ENCODE data around the gene BTBD10. TPM values are rescaled to one million over a fixed set of nuclear protein-coding genes. Genes with fewer than 3 reads are reported as not detected.

The BTBD10 gene
- total and polyA plus RNA-seq, 2 of the 13 experiments (the other 11 are each of a cell fraction or from before 2014, with no cell fraction given), result 9.8 to 26.6 TPM

DNA sequence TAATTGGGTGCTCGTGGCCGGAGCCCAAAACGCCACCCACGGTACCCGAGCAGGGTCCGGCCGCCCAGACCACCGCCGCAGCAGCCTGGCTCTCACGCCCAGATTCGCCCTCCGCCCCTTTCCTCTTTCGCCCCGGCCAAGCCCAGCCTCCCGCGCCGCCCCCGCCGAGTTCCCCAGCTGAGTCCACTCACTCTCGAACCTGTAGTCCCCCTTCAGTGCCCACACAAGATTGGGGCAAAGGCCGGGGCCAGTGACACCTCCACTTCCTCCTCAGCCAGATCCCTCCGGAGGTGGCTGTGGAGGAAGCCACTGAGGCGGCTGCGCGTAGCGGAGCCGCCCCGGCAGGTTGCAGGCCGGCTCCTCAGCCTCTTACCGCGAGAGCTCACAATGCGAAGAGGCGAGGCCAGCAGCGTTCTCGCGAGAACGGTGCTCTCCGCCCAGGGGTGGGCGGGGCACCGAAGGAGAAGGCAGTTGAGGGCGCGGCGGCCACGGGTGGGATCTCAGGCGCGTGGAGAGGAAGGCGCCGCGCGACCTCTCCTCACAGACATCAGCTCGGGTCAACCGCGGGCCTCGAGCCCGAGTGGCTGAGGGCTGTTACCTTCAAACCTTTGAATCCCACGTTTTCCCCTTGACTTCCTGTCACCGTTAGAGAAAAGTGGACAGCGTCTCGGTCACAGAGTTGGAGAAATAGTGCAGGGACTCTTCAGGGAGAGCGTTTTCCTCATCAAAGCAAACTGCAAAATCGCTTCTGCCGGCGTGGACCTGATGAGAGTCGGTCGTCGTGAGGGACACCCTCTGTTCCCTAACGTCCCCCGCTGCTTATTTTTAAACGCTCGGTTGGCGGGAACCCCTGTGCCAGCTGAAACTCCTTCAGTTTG is at the start of gene BTBD10 (continued):
- 0 out of 2 replicates have a peak, but pooled peaks have one; percentile 72 for TF ChIP-seq DNMT3B (CRISPR knock-in tag; conservative IDR thresholded peaks at IDR 0.05)
- peak; percentile 82; the same call in 1 of the 2 replicates for TF ChIP-seq KLF6 (CRISPR knock-in tag; IDR thresholded peaks at IDR 0.05)
- TF ChIP-seq, protein P1, sequence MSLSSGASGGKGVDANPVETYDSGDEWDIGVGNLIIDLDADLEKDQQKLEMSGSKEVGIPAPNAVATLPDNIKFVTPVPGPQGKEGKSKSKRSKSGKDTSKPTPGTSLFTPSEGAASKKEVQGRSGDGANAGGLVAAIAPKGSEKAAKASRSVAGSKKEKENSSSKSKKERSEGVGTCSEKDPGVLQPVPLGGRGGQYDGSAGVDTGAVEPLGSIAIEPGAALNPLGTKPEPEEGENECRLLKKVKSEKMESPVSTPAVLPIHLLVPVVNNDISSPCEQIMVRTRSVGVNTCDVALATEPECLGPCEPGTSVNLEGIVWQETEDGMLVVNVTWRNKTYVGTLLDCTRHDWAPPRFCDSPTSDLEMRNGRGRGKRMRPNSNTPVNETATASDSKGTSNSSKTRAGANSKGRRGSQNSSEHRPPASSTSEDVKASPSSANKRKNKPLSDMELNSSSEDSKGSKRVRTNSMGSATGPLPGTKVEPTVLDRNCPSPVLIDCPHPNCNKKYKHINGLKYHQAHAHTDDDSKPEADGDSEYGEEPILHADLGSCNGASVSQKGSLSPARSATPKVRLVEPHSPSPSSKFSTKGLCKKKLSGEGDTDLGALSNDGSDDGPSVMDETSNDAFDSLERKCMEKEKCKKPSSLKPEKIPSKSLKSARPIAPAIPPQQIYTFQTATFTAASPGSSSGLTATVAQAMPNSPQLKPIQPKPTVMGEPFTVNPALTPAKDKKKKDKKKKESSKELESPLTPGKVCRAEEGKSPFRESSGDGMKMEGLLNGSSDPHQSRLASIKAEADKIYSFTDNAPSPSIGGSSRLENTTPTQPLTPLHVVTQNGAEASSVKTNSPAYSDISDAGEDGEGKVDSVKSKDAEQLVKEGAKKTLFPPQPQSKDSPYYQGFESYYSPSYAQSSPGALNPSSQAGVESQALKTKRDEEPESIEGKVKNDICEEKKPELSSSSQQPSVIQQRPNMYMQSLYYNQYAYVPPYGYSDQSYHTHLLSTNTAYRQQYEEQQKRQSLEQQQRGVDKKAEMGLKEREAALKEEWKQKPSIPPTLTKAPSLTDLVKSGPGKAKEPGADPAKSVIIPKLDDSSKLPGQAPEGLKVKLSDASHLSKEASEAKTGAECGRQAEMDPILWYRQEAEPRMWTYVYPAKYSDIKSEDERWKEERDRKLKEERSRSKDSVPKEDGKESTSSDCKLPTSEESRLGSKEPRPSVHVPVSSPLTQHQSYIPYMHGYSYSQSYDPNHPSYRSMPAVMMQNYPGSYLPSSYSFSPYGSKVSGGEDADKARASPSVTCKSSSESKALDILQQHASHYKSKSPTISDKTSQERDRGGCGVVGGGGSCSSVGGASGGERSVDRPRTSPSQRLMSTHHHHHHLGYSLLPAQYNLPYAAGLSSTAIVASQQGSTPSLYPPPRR (CRISPR knock-in tag; IDR thresholded peaks at IDR 0.05; ENCODE audit: borderline replicate concordance), result peak; percentile 65
- TF ChIP-seq ZNF350 (CRISPR knock-in tag; IDR thresholded peaks at IDR 0.05; ENCODE audit: borderline replicate concordance, low read depth), result peak; percentile 73; the same call in 1 of the 2 replicates
- TF ChIP-seq ZNF331 (CRISPR knock-in tag; IDR thresholded peaks at IDR 0.05), result peak; percentile 75
- TF ChIP-seq, protein P2, sequence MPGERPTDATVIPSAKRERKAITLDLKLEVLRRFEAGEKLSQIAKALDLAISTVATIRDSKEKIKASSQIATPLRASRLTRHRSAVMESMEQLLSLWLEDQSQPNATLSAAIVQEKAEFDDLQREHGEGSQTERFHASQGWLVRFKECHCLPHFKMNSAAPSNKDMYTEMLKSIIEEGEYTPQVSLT (CRISPR knock-in tag; IDR thresholded peaks at IDR 0.05; ENCODE audit: borderline replicate concordance, low read depth), result no peak
- peak; percentile 47; the same call in 1 of the 2 replicates for TF ChIP-seq THAP9 (CRISPR knock-in tag; IDR thresholded peaks at IDR 0.05; ENCODE audit: borderline replicate concordance)
- peak; percentile 63 for TF ChIP-seq ZNF556 (CRISPR knock-in tag; IDR thresholded peaks at IDR 0.05; ENCODE audit: borderline replicate concordance)
- TF ChIP-seq ZNF225 (CRISPR knock-in tag; IDR thresholded peaks at IDR 0.05), result peak; percentile 64; the same call in 1 of the 2 replicates
- TF ChIP-seq ZNF674 (CRISPR knock-in tag; IDR thresholded peaks at IDR 0.05; ENCODE audit: low read depth), result no peak
- no peak for TF ChIP-seq ZBTB14 (CRISPR knock-in tag; IDR thresholded peaks at IDR 0.05)
- TF ChIP-seq HNRNPUL1 (IDR thresholded peaks at IDR 0.05; ENCODE audit: low read depth, low read length), result no peak
- TF ChIP-seq ZNF33B (CRISPR knock-in tag; IDR thresholded peaks at IDR 0.05), result peak; percentile 83; the same call in 1 of the 2 replicates
- TF ChIP-seq RFXANK (CRISPR knock-in tag; IDR thresholded peaks at IDR 0.05), result no peak
- no peak for TF ChIP-seq RFX1 (IDR thresholded peaks at IDR 0.05)
- 0 out of 2 replicates have a peak, but pooled peaks have one; percentile 31 for TF ChIP-seq ZMYM2 (CRISPR knock-in tag; IDR thresholded peaks at IDR 0.05)
- peak; percentile 67 for TF ChIP-seq YY1 (IDR thresholded peaks at IDR 0.05; ENCODE audit: insufficient read depth, insufficient replicate concordance, low read depth, low read length)
- peak; percentile 74 for TF ChIP-seq ZNF430 (CRISPR knock-in tag; IDR thresholded peaks at IDR 0.05)
- no peak for TF ChIP-seq FOXP1 (IDR thresholded peaks at IDR 0.05)
- no peak for TF ChIP-seq FOXP1 (CRISPR knock-in tag; IDR thresholded peaks at IDR 0.05)

Measured in HepG2 (cell line).